Measurements from ENCODE around the gene KCNH8.

KCNH8 gene

GRCh38 chr3:19215427-19215826 lies 67.1 kb downstream of the KCNH8 start:
- TF ChIP-seq ZBTB7A (IDR thresholded peaks at IDR 0.05; ENCODE audit: low read depth) (no peak), CEBPB (IDR thresholded peaks at IDR 0.05) (no peak), YY1 (IDR thresholded peaks at IDR 0.05; ENCODE audit: low read depth) (no peak), TEAD4 (IDR thresholded peaks at IDR 0.05) (no peak), CREB1 (IDR thresholded peaks at IDR 0.05; ENCODE audit: low read depth) (no peak), MAX (IDR thresholded peaks at IDR 0.05) (no peak), EP300 (IDR thresholded peaks at IDR 0.05; ENCODE audit: borderline replicate concordance) (no peak)

GRCh38 chr3:19216669-19217337 lies 68.5 kb downstream of the KCNH8 start:
- no peak for TF ChIP-seq REST (IDR thresholded peaks at IDR 0.05; ENCODE audit: low read depth)
- no peak for TF ChIP-seq TCF12 (IDR thresholded peaks at IDR 0.05; ENCODE audit: low read depth)
- TF ChIP-seq TEAD4 (IDR thresholded peaks at IDR 0.05), result no peak
- no peak for TF ChIP-seq TAF1 (IDR thresholded peaks at IDR 0.05; ENCODE audit: low read depth)
- no peak for TF ChIP-seq YY1 (IDR thresholded peaks at IDR 0.05; ENCODE audit: low read depth)
- TF ChIP-seq MAX (IDR thresholded peaks at IDR 0.05), result no peak
- no peak for TF ChIP-seq ZBTB7A (IDR thresholded peaks at IDR 0.05; ENCODE audit: low read depth)
- TF ChIP-seq USF1 (IDR thresholded peaks at IDR 0.05), result no peak

- TF ChIP-seq TCF12 (IDR thresholded peaks at IDR 0.05; ENCODE audit: low read depth) (no peak), EP300 (IDR thresholded peaks at IDR 0.05; ENCODE audit: borderline replicate concordance) (no peak), RAD21 (IDR thresholded peaks at IDR 0.05; ENCODE audit: low read depth) (no peak)
Observed at GRCh38 chr3:19220311-19220710, 72.0 kb downstream of the KCNH8 start.

GRCh38 chr3:19221081-19221480 lies 72.8 kb downstream of the KCNH8 start:
- TF ChIP-seq EGR1 (IDR thresholded peaks at IDR 0.05) (no peak), TCF12 (IDR thresholded peaks at IDR 0.05; ENCODE audit: low read depth) (no peak), ZBTB7A (IDR thresholded peaks at IDR 0.05; ENCODE audit: low read depth) (no peak), TAF1 (IDR thresholded peaks at IDR 0.05; ENCODE audit: low read depth) (no peak), TEAD4 (IDR thresholded peaks at IDR 0.05) (no peak), RAD21 (IDR thresholded peaks at IDR 0.05; ENCODE audit: low read depth) (no peak), EP300 (IDR thresholded peaks at IDR 0.05; ENCODE audit: borderline replicate concordance) (no peak), FOXM1 (IDR thresholded peaks at IDR 0.05; ENCODE audit: borderline replicate concordance, low read depth) (no peak), REST (IDR thresholded peaks at IDR 0.05; ENCODE audit: low read depth) (no peak), NFIC (IDR thresholded peaks at IDR 0.05) (no peak), MAX (IDR thresholded peaks at IDR 0.05) (no peak), CEBPB (IDR thresholded peaks at IDR 0.05) (no peak), USF1 (IDR thresholded peaks at IDR 0.05) (no peak)

- TF ChIP-seq TAF1 (IDR thresholded peaks at IDR 0.05; ENCODE audit: low read depth) (no peak), RAD21 (IDR thresholded peaks at IDR 0.05; ENCODE audit: low read depth) (no peak), EP300 (IDR thresholded peaks at IDR 0.05; ENCODE audit: borderline replicate concordance) (no peak), TCF12 (IDR thresholded peaks at IDR 0.05; ENCODE audit: low read depth) (no peak), EGR1 (IDR thresholded peaks at IDR 0.05) (no peak), REST (IDR thresholded peaks at IDR 0.05; ENCODE audit: low read depth) (no peak), USF1 (IDR thresholded peaks at IDR 0.05) (no peak), MAX (IDR thresholded peaks at IDR 0.05) (no peak)
Observed at GRCh38 chr3:19226479-19226878, 78.2 kb downstream of the KCNH8 start.
